ENCODE measurements around the gene ZNF341. TPM values are rescaled to one million over a fixed set of nuclear protein-coding genes. Genes with fewer than 3 reads are reported as not detected.

ZNF341 gene
- total and polyA plus RNA-seq, 2 of the 8 experiments (the other 6 are each of a cell fraction or from before 2014, with no cell fraction given), result 5.8 to 6.4 TPM

DNA sequence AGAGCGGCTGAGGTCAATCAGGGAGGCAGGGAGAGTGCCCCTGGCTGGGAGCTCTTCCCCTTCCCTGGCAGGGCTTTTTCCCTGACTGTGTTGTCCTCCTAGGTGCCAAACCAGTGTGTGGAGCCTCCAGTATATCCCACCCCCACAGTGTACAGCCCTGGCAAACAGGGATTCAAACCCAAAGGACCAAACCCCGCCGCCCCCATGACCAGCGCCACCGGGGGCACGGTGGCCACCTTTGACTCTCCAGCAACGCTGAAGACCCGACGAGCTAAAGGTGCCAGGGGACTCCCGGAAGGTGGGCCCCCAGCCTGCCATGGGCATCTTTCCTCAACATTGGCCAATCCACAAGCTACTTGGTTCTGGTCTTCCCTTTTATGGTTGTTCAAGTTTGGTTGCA, 25.2 kb downstream of the ZNF341 start:
- ChIA-PET POLR2A (ENCODE audit: partially characterized antibody) (interaction anchor here (0.8 to 1.6 kb wide), 2 partner anchors 9 to 22 kb away, joined by 3 read pairs; no protein-coding TSS in a partner anchor), CTCF (ENCODE audit: partially characterized antibody) (interaction anchor here (0.9 to 1.0 kb wide), 2 partner anchors 36 kb away, joined by 3 read pairs; no protein-coding TSS in a partner anchor)
- Histone ChIP-seq H3K23me2 (ENCODE audit: low read depth, low read length) (no peaks in the 10 kb centered on the region), H3K56ac (replicated peaks; ENCODE audit: insufficient read length, low read depth, low read length) (no peak overlapping the region), H2BK15ac (ENCODE audit: low read length) (no peak overlapping the region), H2BK20ac (ENCODE audit: low read length) (no peak overlapping the region), H4K8ac (ENCODE audit: extremely low read depth, insufficient read depth, low read length) (no peak overlapping the region), H3K79me1 (ENCODE audit: low read depth, low read length) (no peaks in the 10 kb centered on the region), H3K14ac (ENCODE audit: insufficient read length) (no peak overlapping the region), H2AK5ac (ENCODE audit: low read depth, low read length) (no peak overlapping the region), H3K4me3 (ENCODE audit: extremely low read depth in 1 of 4, insufficient read depth in 2 of 4, low read depth in 3 of 4, low read length in 4 of 4) (no peak overlapping the region), H3K9me3 (ENCODE audit: insufficient read depth in 2 of 2, low read depth in 1 of 2, low read length in 1 of 2) (no peaks in the 10 kb centered on the region; a peak in 1 of 4 replicates), H4K91ac (replicated peaks; ENCODE audit: insufficient read length, low read length) (no peak overlapping the region), H3K79me2 (ENCODE audit: control insufficient read depth in 1 of 2, insufficient read depth in 2 of 2, low read length in 2 of 2) (no peaks in the 10 kb centered on the region), H3K18ac (ENCODE audit: extremely low read depth, low read length) (no peak overlapping the region), H3K9ac (replicated peaks in 1 of 4; ENCODE audit: extremely low read depth in 1 of 4, low read depth in 3 of 4, low read length in 3 of 4) (no peak overlapping the region), H4K20me1 (replicated peaks in 1 of 2; ENCODE audit: control insufficient read depth in 1 of 2, insufficient read depth in 2 of 2, low read length in 2 of 2) (peaks cover 0 to 2% of the 10 kb centered on the region in 2 experiments), H3K27me3 (replicated peaks in 1 of 4; ENCODE audit: control insufficient read depth in 3 of 4, extremely low read depth in 1 of 4, insufficient read depth in 3 of 4, low read length in 3 of 4) (no peaks in the 10 kb centered on the region), H3K23ac (ENCODE audit: insufficient read length) (no peak overlapping the region), H2BK5ac (ENCODE audit: low read depth, low read length) (no peak overlapping the region), H3K27ac (ENCODE audit: low read depth, low read length) (no peak overlapping the region), H2BK120ac (replicated peaks; ENCODE audit: low read depth, low read length) (no peak overlapping the region), H2AFZ (ENCODE audit: low read length) (no peak overlapping the region), H4K5ac (ENCODE audit: insufficient read length, low read depth, low read length) (no peak overlapping the region), H3K4me2 (ENCODE audit: insufficient read depth in 1 of 2, low read depth in 2 of 2, low read length in 2 of 2) (no peak overlapping the region), H2BK12ac (ENCODE audit: low read depth, low read length) (no peak overlapping the region), H3K4me1 (replicated peaks in 1 of 4; ENCODE audit: control insufficient read depth in 3 of 4, insufficient read depth in 4 of 4, low read length in 3 of 4) (peaks cover 0 to 2% (median 0%) of the 10 kb centered on the region in 4 experiments; a peak in 2 of 7 replicates), H3K36me3 (ENCODE audit: control insufficient read depth in 2 of 4, insufficient read depth in 4 of 4, low read length in 3 of 4) (peaks cover 0 to 8% (median 0%) of the 10 kb centered on the region in 4 experiments; a peak in 4 of 8 replicates), H3K4ac (replicated peaks; ENCODE audit: insufficient read length, low read depth, low read length) (no peak overlapping the region)
- WGBS, 2 experiments (ENCODE audit: extremely low coverage in 1 of 2, insufficient coverage in 1 of 2, insufficient read length in 1 of 2, insufficient replicate concordance in 2 of 2, low coverage in 1 of 2, low lambda C conversion rate in 2 of 2, missing lambda C conversion rate in 1 of 2), result 95% methylated on average over 10 of the region's 10 CpGs; no CpG with 5 or more reads in 1 of the 2 experiments
- no peak for DNase-seq (ENCODE audit: low read depth in 1 of 2, low spot score in 2 of 2)
- FAIRE-seq, result no peak
- no peak for TF ChIP-seq POLR2A (IDR thresholded peaks at IDR 0.05; ENCODE audit: control extremely low read depth in 1 of 2, low read depth in 2 of 2, low read length in 2 of 2)
- TF ChIP-seq, protein P1, sequence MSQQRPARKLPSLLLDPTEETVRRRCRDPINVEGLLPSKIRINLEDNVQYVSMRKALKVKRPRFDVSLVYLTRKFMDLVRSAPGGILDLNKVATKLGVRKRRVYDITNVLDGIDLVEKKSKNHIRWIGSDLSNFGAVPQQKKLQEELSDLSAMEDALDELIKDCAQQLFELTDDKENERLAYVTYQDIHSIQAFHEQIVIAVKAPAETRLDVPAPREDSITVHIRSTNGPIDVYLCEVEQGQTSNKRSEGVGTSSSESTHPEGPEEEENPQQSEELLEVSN (IDR thresholded peaks at IDR 0.05), result no peak
- TF ChIP-seq YY1 (IDR thresholded peaks at IDR 0.05; ENCODE audit: low read depth, low read length), result no peak
- no peak for TF ChIP-seq HDAC6 (IDR thresholded peaks at IDR 0.05; ENCODE audit: low read depth, low read length)

All from H1 (cell line).